ENCODE results near the gene SPAG6.
A peak's percentile ranks its signal among the peaks of the same experiment; 100 is the strongest.

Gene SPAG6

GRCh38 chr10:22453948-22454591, 108.8 kb downstream of the SPAG6 start:
- H3K4me3 Mint-ChIP-seq: peak overlapping the region in 1 of 3 experiments; percentile 8
- peaks cover 8% of the 10 kb centered on the region for H3K27me3 Mint-ChIP-seq (ENCODE audit: low read depth)
- no peaks in the 10 kb centered on the region for H3K9me3 Mint-ChIP-seq
- no peak for TF ChIP-seq CTCF (IDR thresholded peaks at IDR 0.05; ENCODE audit: unreplicated experiment in 3 of 3)
- peak overlapping the region in 2 of 3 experiments; percentile 0 to 34 for H3K27ac Mint-ChIP-seq
- H3K4me1 Mint-ChIP-seq: peaks cover 15% of the 10 kb centered on the region
- no peaks in the 10 kb centered on the region for H3K36me3 Mint-ChIP-seq (ENCODE audit: low read depth)

- no peaks in the 10 kb centered on the region for H3K36me3 Mint-ChIP-seq (ENCODE audit: low read depth)
- peaks cover 15% of the 10 kb centered on the region for H3K4me1 Mint-ChIP-seq
- no peak for TF ChIP-seq CTCF (IDR thresholded peaks at IDR 0.05; ENCODE audit: unreplicated experiment in 3 of 3)
- peaks cover 8% of the 10 kb centered on the region for H3K27me3 Mint-ChIP-seq (ENCODE audit: low read depth)
- H3K27ac Mint-ChIP-seq: peak overlapping the region in 1 of 3 experiments; percentile 0
- no peak overlapping the region for H3K4me3 Mint-ChIP-seq
- H3K9me3 Mint-ChIP-seq: no peaks in the 10 kb centered on the region
Measured at GRCh38 chr10:22454634-22455033, 109.3 kb downstream of the SPAG6 start.

- Mint-ChIP-seq H3K36me3 (ENCODE audit: low read depth) (no peaks in the 10 kb centered on the region), H3K9me3 (no peaks in the 10 kb centered on the region), H3K4me3 (no peak overlapping the region), H3K4me1 (peaks cover 15% of the 10 kb centered on the region), H3K27ac (no peak overlapping the region), H3K27me3 (ENCODE audit: low read depth) (peaks cover 8% of the 10 kb centered on the region)
- TF ChIP-seq CTCF (IDR thresholded peaks at IDR 0.05; ENCODE audit: unreplicated experiment in 3 of 3): no peak
Measured at GRCh38 chr10:22455068-22455857, 110.0 kb downstream of the SPAG6 start.

- no peaks in the 10 kb centered on the region for H3K9me3 Mint-ChIP-seq
- peaks cover 15% of the 10 kb centered on the region for H3K4me1 Mint-ChIP-seq
- TF ChIP-seq CTCF (IDR thresholded peaks at IDR 0.05; ENCODE audit: unreplicated experiment in 3 of 3): no peak
- no peak overlapping the region for H3K4me3 Mint-ChIP-seq
- no peak overlapping the region for H3K27ac Mint-ChIP-seq
- peaks cover 8% of the 10 kb centered on the region for H3K27me3 Mint-ChIP-seq (ENCODE audit: low read depth)
- H3K36me3 Mint-ChIP-seq (ENCODE audit: low read depth): no peaks in the 10 kb centered on the region
Measured at GRCh38 chr10:22456486-22456885, 111.2 kb downstream of the SPAG6 start.

GRCh38 chr10:22458272-22459038, 113.2 kb downstream of the SPAG6 start:
- no peaks in the 10 kb centered on the region for H3K9me3 Mint-ChIP-seq

More at GRCh38 chr10:22458272-22459038, 113.2 kb downstream of the SPAG6 start:
- H3K27ac Mint-ChIP-seq: no peak overlapping the region
- H3K36me3 Mint-ChIP-seq (ENCODE audit: low read depth): no peaks in the 10 kb centered on the region
- TF ChIP-seq CTCF (IDR thresholded peaks at IDR 0.05; ENCODE audit: unreplicated experiment in 3 of 3): no peak
- H3K27me3 Mint-ChIP-seq (ENCODE audit: low read depth): peaks cover 13% of the 10 kb centered on the region
- peaks cover 14% of the 10 kb centered on the region for H3K4me1 Mint-ChIP-seq
- no peak overlapping the region for H3K4me3 Mint-ChIP-seq
